ENCODE measurements around the gene DDX18.

DDX18 gene

DNA sequence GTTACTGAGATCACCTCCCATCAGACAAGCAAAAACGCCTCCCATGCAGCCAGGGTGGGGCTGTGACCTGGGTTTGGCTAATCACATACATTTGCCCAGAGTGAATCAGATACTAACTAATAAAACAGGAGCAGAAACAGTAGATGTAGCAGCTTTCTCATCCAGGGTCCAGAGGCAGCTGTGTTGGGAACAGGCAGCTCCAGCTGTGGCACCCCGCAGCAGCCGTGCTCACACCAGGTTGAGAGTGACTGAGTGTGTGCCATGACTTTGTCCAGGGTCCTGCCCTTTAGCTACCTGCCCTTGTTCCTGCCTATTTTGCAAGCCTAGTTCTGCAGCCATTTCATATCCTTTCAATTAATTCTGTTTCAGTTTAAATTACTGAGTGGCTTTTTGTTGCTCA, 20.5 kb downstream of the DDX18 start:
- DNase-seq (ENCODE audit: low read depth): no peak

DNA sequence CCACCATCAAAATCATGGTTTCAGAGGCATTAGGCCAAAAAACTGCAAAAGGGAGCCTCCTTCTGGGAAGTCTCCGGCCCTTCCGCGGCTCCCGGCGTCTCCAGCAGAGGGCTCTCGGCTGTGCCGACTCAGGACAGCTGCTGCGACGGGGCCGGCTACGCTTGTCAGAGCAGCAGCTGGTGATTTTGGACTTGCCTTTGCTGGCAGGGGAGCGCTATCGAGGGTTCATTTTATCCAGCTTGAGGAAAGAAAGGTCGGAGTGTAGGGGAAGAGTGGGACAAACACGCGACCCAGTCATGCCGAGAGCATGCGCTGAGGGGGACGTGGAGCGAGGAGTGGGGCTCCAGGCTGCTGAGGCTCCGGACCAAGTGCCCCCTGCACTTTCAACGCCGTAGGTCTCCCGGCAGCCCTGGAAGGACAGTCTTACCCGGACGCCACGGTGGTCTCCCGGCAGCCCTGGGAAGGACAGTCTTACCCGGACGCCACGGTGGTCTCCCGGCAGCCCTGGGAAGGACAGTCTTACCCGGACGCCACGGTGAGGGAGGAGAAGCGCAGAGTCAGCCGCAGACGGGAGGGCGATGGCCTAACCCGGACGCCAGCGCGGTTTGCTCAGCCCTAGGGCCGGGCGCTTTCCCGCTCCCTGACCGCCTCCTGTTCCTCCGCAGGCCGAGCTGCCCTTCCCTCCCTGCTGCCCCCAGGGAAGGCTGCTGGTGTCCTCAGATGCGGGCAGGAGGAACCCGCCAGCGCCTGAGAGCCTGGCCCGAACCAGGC, 21.7 kb downstream of the DDX18 start:
- peak; percentile 82 for DNase-seq (ENCODE audit: low read depth)

DNA sequence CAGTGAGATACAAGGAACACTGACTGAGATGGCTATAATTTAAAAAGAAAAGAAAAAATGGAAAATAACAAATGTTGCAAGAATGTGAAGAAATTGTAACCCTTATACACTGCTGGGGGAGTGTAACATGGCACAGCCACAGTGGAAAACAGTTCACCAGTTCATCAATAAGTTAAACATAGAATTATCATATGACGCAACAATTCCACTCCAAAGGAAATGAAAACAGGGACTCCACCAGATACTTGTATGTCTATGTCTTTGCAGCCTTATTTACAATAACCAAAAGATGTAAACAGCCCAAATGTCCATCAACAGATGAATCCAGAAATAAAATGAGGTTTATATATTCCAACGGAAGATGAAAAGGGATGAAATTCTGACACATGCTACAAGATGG, 30.8 kb downstream of the DDX18 start:
- DNase-seq (ENCODE audit: low read depth): no peak

DNA sequence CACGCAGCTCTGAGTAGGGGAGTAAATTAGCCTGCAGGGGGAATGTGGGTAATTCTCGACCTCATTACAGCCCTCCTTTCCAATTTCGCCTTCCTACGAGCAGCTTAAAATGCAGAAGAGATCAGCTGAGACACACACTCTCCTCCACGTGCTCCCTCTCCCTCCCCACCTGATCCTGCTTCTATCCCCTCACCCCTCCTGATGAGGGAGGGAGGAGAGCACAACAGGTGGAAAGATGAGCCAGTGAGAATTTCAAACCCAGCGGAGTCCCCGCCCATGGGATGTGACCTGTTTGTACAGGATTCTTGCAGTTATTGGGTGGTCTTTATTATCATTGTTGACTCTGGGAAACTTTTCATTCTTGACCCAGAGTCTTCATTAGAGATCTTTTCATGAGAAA, 35.5 kb downstream of the DDX18 start:
- no peak for DNase-seq (ENCODE audit: low read depth)

DNA sequence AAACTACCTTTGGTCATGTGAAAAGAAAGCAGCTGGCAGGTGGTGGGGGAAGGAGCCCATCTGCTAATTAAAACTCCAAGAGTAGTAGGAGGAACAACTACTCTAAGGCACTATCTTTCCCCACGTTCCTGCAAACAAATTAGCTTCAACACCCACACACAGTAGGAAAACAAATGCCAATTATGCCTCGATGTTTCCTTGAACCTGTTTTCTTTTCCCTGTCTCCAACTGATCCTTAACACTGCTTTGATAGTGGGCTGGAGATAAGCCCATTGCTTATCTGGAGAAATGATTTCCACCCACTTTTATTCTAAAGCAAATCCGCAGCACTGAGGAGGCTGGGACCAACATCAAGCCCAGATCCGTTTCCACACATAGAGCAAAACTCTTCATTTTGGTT, 36.0 kb downstream of the DDX18 start:
- DNase-seq (ENCODE audit: low read depth): no peak

DNA sequence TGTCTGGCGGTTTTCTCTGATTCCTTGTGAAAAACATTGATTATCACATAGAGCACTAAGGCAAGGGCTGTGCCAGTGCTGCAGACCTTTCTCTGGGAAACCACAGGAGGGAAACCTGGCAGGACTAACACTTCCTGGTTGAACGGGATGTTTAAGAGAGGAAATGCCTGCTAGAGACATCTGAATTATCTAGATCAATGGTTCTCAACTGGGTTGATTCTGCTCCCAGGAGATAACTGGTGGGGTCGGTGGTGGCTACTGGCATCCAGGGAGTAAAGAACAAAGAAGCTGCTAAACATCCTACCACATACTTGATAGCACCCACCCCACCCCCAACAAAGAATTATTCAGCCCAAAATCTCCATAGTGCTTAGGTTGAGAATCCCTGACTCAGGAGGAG, 37.5 kb downstream of the DDX18 start:
- no peak for DNase-seq (ENCODE audit: low read depth)

DNA sequence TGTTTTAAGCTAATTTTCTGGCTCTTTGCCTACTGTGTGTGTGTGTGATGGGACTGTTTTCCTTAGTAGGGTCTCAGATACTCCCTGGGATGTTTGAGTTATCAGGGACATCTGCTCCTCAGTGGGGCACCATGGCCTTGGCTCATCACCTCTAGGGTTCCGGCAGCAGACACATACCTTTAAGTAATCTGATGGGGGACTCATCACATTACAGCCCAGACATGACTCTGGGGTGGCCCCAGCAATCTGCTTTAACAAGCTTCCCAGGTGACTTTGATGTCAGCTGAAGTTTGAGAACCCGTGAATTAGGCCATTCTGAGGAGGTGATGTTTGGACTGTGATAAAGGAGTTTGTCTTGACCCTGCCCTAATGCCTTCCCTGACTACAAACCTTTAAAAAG, 38.8 kb downstream of the DDX18 start:
- no peak for DNase-seq (ENCODE audit: low read depth)

DNA sequence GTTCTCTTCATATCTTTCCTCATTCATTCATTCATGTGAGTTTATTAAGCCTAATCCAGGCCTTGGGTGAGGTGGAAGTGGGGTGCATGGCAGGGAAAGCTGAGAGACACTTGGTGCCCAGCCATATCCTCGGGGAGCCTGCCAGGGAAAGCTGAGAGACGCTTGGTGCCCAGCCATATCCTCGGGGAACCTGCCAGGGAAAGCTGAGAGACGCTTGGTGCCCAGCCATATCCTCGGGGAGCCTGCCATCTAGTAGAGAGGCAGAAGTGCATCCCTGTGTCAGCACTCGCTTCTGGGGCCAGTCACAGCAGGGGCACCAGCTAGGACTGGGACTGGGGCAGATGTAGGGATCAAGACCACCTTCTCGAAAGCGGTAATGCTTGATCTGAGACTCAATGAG, 39.4 kb downstream of the DDX18 start:
- DNase-seq (ENCODE audit: low read depth): no peak

DNA sequence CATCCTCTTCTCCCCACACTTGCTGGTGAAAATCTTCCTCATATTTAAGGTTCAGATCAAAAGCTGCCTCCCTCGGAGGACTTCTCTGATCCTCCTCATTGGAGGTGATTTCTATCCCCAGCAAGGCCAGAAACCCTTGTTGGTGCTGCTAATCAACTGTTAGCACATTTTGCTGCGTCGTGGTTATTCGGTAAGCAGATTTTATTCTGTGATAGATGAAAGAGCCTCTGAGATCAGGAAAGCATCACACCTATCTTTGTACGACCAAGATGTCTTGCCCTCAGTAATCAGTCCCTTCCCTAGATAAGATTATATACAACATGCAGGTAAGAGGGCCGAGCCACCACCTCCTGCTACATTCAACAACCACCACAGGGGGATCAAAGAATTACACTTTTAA, 40.1 kb downstream of the DDX18 start:
- no peak for DNase-seq (ENCODE audit: low read depth)

DNA sequence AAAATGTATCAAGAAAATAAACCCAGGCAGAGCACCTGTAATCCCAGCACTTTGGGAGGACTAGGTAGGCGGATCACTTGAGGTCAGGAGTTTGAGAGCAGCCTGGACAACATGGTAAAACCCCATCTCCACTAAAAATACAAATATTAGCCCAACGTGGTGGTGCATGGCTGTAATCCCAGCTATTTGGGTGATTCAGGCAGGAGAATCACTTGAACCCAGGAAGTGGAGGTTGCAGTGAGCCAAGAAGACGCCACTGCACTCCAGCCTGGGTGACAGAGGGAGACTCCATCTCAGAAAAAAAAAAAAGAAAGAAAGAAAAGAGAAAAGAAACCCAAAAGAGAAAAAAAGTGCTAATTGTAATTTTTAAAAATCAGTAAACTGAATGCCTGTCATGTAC, 41.4 kb downstream of the DDX18 start:
- DNase-seq (ENCODE audit: low read depth): no peak

DNA sequence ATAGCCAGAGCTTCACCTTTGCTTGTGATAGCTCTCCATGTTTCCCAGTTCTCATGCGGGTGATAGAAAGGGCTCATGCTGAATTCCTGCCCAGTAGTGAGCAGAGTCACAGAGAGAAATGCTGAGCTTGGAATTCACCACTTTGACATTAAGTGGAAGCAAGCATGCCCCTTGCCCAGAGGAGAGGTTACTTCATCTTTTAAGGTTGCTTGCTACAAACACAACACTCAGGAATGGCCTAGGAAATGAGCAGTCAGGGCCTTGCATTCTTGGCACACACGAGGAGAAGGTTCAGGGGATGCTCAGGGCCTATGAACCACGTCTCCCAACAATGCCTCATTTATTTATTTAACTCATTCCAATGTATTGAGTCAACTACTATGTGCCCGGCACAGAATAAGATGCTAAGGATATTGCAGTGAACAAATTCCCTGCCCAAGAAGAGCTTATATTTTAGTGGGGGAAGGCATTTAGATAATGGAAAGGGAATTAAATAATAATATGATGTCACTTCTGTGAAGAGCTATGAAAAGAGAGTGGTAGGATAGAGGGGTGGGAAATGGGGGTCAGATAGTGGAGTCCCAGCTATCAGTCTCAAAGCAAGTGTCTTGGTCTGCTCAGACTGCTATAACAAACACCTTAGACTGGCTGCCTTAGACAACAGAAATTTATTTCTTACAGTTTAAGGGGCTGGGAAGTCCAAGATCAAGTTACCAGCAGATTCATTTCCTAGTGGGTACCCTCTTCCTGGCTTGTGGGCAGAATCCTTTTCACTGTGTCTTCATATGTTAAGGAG, 42.1 kb downstream of the DDX18 start:
- peak; percentile 94 for DNase-seq (ENCODE audit: low read depth)

DNA sequence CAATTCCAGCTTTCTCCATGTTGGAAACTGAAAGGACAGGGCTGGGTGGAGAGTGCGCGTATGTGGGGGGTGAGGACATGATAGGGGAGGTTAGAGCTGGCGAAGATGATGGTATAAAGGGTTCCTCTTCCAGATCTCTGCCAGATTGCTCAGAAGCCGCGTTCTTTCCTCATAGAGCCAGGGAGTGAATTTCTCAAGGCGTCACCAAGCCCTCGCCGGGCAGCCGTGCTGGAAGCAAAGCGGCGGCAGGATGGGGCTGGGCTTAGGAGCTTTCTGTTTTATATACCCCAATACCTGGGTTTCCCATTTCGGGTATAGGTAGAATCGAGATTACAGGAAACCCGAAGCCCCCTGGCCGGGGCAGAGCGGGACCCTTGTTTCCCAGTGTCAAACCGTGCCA, 43.8 kb downstream of the DDX18 start:
- DNase-seq (ENCODE audit: low read depth): no peak

DNA sequence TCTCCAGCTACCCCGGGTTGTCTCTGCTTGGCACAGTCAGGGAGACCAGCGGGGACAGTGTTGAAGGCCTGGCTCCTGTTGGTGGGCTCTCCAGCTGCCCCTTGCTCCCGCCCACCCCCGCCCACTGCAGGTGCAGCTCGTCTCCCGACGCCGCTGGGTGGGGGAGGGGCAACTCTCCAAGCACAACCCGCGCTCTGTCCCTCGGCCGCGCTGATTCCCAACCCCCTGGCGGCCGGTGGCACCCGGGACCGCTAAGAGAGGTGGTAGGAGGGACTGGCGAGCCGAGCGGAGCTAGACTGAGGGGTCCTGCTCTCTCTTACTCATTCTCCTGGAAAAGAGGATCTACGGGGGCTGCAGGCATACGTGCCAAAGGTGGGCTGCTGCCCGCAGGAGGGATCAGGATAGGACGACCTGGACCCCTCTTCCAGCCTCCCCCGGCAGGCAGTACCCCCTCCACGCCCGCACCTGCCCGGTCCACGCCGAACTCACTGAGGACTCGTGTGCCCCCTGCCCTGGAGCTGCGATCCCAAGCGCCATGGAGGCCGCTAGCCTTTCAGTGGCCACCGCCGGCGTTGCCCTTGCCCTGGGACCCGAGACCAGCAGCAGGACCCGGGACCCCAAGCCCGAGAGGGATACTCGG, 44.5 kb downstream of the DDX18 start:
- DNase-seq (ENCODE audit: low read depth): no peak

DNA sequence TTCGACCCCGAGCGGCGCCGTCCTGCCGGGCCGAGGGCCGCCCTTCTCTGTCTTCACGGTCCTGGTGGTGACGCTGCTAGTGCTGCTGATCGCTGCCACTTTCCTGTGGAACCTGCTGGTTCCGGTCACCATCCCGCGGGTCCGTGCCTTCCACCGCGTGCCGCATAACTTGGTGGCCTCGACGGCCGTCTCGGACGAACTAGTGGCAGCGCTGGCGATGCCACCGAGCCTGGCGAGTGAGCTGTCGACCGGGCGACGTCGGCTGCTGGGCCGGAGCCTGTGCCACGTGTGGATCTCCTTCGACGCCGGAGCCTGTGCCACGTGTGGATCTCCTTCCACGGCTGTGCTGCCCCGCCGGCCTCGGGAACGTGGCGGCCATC, 45.0 kb downstream of the DDX18 start:
- DNase-seq (ENCODE audit: low read depth): no peak

DNA sequence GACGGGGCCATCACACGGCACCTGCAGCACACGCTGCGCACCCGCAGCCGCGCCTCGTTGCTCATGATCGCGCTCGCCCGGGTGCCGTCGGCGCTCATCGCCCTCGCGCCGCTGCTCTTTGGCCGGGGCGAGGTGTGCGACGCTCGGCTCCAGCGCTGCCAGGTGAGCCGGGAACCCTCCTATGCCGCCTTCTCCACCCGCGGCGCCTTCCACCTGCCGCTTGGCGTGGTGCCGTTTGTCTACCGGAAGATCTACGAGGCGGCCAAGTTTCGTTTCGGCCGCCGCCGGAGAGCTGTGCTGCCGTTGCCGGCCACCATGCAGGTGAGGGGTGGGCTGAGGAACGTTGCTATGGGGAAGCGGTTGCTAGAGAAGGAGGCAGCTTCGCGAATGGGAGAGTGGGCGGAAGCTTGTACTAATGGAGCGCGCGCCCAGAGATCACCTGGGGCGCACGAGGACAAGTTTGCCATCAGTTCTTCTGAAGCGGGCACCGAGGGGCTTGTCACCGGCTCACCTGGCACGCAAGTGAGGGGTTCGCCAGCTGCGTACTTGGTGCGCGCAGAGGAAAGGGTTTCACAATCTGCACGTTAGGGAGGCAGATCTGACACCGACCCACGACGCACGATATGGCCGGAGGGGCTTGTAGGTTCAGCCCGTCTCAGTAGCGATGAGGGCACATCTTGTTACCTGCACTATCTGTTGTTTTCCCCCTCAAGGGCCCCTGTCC, 45.6 kb downstream of the DDX18 start:
- no peak for DNase-seq (ENCODE audit: low read depth)

DNA sequence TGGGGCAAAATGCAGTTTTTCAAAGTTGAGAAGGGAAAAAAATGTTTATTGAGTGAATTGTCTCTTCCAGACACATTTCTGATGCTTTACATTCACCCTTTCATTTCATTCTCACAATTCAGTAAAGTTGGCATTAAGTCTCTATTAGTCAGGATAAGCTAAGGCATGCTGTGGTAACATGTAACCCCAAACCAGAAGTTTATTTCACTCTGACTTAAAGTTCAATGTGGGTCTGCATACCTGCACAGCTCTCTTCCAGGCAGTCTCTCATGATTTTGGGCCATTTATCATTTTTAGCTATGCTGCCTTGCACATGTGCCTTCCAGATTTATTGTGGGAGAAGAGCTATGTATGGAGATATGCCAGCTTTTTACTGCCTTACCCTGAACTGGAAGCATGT, 48.0 kb downstream of the DDX18 start:
- no peak for DNase-seq (ENCODE audit: low read depth)

DNA sequence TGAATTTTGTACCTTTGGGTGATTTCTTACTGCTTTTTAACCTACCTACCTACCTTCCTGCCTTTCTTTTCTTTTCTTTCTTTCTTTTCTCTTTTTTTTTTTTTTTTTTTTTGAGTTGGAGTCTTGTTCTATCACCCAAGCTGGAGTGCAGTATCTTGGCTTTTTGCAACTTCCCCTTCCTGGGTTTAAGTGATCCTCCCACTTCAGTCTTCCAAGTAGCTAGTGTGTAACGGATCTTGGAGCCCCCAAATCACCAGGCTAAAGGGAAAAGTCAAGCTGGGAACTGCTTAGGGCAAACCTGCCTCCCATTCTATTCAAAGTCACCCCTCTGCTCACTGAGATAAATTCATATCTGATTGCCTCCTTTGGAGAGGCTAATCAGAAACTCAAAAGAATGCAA, 61.3 kb downstream of the DDX18 start:
- DNase-seq (ENCODE audit: low read depth): no peak

DNA sequence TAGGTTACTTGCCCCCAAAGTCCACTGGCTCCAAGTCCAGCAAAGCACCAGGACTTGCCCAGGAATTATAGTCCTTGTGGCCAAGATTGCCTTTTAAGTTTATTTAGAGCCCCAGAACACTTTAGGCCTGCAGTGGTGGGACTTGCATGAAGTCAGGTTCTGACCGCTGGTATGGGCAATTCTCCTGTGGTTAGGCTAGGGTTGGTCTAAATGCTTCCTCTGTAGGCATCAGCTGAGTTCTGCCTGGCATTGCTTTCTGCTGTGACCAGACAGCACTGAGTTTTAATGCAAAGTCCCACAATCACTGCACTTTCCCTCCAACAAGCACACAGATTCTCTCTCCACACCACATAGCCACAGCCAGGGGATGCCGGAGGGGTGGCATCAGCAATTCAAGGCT, 64.5 kb downstream of the DDX18 start:
- DNase-seq (ENCODE audit: low read depth): no peak

Data from fibroblast of gingiva (primary cell).